GM15510 (cell line): ENCODE measurements around the gene MXD4.

Experiments used
- POLR2A ChIP-seq: IDR thresholded peaks from 3 replicates; pipeline ENCODE4 v1.6.1; 2011; ENCODE audit warnings: borderline replicate concordance; ENCODE audit not compliant: insufficient read length; ENCODE audit errors: extremely low read depth

Gene MXD4

DNA sequence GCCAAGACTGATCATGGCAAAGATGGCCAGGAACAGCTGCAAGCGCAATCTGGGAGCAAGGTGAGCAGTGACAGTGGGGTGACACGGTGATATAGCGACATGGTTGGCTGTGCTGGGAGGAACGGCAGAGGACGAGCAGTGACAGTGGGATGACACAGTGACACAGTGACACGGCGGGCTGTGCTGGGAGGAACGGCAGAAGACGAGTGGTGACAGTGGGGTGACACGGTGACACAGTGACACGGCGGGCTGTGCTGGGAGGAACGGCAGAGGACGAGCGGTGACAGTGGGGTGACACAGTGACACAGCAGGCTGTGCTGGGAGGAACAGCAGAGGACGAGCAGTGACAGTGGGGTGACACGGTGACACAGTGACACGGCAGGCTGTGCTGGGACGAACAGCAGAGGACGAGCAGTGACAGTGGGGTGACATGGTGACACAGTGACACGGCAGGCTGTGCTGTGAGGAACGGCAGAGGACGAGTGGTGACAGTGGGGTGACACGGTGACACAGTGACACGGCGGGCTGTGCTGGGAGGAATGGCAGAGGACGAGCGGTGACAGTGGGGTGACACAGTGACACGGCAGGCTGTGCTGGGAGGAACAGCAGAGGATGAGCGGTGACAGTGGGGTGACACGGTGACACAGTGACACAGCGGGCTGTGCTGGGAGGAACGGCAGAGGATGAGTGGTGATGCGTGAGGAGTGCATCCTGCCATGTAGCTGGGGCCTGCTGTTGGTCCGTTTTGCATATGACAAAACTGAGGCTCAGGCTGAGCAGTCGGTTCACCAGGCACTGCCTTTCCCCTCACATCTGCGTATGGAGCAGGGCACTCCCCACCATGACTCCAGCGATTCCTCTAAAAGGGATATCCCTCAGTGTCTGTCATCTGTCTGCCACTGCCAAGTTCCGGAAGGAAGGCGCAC, 36.0 kb upstream of the MXD4 start:
- TF ChIP-seq POLR2A, result no peak

DNA sequence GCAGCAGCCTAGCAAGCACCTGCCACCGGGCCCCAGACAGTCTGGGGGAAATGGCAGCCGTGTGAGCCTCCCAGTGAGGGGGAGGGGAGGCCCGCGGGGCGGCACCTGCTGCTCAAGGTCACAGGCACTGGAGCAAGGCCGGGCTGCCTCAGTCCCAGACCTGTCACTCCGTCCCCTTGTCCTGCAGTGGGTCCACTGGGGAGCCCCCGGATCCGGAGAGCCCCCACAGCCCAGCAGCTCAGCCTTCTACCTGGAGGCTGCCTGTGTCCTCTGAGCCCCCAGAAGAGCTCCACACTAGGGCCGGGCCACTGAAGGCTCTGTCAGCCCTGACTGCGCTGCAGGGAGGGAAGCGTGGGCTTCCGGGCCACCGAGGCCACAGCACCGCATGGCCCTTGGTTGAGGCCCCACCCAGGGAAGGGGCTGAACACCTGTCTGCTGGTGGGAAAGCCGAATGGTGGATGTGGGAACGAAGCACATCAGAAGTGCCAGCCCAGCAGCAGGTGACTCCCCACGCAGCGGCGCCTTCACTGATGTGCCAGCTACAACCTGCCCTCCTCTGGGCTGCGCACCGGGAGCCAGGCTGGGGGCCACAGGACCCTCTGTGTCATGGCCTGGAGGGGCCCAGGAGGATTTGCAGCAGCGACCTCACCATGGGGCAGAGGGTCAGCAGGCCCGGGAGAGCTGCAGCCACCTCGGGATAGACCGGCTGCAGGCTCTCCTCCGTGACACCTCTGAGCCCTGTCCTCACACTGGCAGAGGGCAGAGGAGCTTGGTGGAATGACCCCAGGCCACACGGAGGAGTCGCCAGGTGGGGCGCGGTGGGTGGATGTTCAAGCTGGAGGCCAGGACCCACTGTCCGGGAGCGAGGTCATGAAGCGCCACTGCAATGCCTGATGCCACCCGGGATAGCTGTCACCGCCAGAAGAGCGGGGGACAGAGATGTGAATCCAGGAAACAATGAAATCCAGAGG, 35.0 kb upstream of the MXD4 start:
- no peak for TF ChIP-seq POLR2A

DNA sequence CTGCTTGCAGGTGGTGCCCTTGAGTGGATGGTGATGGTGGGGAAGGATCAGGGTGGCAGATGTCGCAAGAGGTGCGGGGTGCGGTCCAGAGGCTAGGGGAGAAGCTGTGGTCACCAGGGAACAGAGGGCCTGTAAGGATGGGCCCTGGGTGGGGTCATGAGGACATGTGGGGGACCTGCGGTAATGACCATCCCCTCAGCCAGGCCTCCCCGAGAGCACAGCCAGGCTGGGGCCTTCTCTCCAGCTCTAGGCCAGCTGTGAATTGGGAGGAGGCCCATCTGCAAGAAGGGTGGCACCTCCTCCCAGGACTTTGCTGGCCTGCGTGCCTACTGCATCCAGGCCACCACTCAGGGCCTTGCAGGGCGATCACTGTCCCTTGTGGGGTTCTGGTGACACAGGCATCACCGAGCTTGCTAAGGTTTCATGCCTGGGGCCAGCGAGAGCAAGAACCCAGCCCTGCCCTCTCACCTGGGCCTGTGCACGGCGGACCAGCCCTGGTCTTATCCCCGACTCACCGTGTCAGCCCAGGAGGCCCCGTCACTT, 34.1 kb upstream of the MXD4 start:
- TF ChIP-seq POLR2A, result no peak

DNA sequence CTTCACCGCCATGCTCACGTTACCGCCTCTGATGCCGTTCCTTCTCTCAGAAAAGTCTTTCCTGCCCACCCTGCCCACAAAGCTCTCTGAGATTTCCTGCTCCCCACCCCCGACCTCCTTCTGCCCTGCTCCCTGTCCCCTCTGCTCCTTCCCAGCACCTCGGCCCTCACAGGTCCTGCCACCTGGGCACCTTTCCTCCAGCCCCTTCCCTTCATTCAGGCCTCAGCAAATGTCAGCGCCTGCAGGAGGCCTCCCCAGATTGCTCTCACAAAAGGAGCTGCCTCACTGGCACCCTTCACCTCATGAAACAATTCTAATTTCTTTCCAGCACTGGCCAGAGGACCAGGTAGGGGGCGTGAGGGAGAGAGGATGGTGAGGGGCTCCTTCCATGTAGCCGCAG, 33.6 kb upstream of the MXD4 start:
- no peak for TF ChIP-seq POLR2A

DNA sequence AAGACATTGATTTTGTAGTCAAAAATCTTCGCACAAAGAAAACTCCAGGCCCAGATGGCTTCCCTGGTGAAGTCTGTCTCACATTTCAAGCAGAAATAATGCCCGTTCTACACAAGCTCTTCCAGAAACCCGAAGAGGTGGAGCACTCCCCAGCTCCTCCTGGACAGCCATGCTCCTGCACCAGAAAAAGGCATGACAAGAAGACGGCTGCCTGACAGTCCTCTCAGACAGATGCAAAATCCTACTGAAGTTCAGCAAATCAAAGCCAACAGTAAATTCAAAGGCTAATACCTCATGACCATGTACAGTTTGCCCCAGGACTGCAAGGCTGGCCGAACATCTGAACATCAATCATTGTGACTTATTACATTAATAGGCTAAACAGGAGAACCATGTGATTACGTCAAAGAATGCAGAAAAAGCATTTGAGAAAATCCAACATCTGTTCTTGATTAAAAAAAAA, 30.8 kb upstream of the MXD4 start:
- no peak for TF ChIP-seq POLR2A

DNA sequence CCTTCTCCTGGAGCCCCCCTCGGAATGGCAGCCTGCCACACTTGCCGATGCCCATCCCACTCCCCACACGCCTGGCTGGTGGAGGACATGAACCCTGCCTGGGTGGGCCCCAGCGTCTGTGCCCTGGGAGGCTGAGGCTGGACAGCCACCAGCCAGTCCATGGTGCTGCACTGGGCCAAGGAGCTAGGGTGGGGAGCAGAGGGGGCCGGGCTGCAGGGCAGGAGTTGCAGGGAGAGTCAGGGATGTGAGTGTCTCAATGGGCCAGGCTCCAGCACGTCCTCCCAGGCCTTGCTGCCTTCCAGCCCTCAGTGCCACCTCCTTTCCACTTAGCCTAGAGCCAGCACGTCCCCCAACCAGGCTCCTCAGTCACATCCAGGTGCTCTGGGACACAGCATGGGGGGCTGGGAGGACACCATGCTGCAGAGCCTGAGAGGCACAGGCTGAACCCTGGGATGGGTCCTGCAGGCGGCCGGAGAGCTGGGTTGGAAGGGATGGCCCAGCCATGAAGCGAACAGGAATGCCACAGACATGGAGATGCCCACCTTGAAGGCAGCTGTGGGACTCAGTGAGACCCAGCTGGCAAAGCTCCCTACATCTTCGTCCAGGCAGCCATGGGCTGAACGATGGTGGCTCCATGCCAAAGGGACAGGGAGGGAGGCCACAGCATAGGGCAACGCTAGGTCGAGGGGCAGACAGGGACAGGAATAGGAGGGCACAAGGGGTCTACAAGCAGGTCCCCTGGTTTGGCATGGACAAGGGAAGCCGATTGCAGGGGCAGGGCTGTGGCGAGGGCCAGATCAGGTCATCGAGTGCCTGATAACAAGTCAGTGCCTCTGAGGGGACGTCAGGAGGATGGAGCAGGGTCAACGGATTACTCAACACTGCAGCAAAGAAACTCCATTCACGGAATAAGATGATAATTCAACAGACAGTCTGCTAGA, 30.1 kb upstream of the MXD4 start:
- no peak for TF ChIP-seq POLR2A

DNA sequence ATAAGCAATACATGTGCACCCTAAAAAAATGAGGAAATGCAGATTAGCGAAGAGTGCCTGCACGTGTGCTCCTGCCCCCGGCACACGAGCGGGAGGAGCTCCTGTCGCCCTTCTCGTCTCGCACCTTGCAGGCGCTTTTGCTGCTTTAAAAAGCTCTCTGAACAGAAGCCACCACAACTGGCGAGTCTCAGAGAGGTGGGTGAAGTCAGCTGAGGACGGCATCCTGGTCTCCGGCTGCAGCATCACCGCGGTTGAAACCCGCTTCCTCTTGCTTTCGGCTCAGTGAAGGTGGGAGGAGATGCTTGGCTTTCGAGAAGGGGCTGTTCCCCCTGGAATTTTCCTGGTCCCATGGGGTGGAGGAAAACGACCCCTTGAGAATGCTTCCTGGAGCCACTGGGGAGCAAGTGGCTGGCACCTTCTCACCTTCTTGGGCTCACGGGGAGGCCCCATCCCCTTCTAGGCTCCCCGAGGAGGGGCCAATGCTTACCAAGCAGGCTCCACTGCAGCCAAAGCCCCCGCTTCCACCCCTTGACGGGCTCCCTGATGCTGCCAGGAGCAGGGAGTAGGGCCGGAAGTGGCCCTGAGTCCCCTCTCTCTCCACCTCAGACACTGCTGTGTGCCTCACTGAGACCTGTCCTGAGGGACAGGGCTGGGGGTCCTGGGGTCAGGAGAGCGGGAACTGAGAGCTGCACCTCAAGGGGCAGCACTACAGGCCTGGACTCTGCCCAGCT, 29.2 kb upstream of the MXD4 start:
- no peak for TF ChIP-seq POLR2A

DNA sequence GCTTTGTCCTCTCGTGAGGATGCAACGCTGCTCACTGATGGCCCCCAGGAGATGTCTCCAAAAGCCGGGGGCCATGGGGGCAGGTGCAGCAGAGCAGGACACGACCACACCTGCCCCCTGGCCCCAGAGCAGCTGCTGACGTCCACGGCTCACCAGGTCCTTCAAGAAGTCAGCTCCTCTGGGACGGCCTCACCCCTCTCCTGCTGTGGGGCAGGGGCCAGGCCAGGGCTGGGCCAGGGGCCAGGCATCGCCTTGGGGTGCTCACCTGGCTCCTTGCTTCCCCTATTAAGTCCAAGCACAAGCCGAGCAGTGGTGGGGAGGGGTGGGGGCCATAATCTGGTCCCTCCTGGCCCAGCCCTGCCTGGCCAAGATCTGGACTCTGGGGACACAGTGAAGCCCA, 28.6 kb upstream of the MXD4 start:
- TF ChIP-seq POLR2A, result no peak

DNA sequence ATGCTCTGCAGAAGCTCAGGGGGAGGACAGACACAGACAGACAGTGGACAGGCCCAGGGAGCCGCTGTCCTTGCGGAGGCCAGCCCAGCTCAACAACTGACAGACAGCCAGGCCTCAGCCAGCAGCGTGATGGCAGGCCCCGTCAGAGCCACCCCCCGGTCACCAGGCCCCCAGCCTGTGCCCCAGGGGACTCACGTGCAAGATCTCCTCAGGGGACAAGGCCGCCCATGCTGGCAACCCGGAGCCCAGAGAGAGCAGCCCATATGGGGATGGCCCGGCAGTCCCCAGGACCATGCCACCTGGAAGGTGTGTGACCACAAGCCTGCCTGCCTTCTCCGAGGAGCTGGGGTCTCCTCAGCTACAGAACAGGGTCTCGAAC, 28.0 kb upstream of the MXD4 start:
- TF ChIP-seq POLR2A, result no peak

DNA sequence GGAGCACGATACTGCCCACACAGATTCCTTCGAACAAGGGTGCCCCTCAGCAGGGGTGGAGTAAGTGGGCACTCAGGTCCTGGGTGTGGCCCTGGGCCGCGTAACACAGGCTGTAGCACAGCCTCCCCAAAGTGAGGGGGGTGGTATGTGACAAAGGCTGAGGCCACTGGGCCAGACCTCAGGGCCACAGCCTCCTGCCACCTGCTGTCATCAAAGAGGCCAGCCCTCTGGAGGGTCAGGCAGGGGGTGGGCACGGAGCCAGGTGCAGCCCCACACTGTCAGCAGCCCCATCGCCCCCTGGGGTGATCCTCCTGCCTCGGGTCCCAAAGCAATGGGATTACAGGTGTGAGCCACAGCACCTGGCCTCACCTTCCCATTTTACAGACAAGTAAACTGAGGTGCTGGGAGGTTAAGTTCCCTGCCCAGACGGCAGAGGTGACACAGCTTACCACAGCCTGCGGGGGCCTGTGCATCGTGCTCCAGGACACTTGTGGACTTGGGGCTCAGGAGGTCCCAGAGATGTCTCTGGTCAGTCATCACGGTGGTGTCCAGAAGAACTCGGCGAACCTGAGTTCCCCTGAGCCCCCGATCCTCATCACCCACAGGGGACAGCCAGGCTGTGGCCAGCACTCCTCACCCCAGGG, 27.5 kb upstream of the MXD4 start:
- no peak for TF ChIP-seq POLR2A

DNA sequence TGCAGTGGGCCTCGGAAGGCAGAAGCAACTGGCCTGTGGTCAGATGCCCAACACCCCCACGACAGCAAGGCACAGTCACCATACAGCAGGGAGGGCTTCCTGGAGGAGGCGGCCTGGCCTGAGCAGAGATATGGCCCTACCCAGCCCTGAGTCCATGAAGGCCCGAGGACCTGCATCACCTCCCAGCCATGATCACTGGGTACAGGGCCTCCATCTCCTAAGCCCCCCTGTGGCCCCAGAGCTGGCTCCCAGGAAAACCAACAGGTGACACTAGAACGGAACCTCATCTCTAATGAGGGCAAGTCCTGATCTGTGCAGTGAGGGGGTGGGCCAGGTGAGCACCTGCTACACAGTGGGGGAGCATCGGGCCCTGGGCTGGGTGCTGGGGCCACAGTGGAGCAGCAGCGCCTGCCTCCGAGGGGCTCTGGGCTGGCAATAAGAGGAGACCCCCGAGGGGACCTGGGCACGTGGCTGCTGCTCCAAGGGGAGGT, 26.2 kb upstream of the MXD4 start:
- no peak for TF ChIP-seq POLR2A

DNA sequence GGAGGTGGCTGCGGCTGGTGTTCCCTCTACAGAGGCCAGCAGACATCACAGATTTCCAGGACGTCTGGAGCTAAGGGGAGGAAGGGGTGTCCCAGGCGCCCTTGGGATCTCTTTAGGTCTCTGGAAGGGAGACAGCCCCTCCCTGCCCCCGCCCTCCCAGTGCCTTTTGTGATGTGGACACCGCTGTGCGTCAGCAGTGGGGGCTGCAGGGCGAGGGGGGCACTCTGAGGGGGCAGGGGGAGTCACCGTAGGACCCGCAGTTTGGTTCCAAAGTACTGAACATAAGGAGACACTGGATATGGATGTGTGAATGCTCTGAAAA, 25.6 kb upstream of the MXD4 start:
- no peak for TF ChIP-seq POLR2A
